ENCODE results near the gene TUBG1. TPM values are rescaled to one million over a fixed set of nuclear protein-coding genes. Genes with fewer than 3 reads are reported as not detected.

Gene TUBG1
- total and polyA plus RNA-seq, 2 of the 8 experiments (the other 6 are each of a cell fraction or from before 2014, with no cell fraction given), result 109 to 208 TPM

DNA sequence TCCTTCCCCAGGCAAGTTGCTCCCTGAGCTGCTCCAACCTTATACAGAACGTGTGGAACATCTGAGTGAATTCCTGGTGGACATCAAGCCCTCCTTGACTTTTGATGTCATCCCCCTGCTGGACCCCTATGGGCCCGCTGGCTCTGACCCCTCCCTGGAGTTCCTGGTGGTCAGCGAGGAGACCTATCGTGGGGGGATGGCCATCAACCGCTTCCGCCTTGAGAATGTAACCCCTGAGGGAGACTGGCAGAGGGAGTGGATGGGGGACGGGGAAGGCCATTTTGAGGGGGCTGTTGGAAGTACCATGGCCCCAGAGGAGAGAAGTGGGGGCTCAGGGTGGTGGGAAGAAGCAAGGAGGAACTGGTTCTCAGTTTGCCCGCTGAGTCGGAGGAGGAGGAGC lies 45.5 kb upstream of the TUBG1 start:
- no peak overlapping the region for H2BK5ac ChIP-seq (ENCODE audit: low read depth, low read length)
- 80% methylated on average over 8 of the region's 9 CpGs; no CpG with 5 or more reads in 1 of the 2 experiments for WGBS, 2 experiments (ENCODE audit: extremely low coverage in 1 of 2, insufficient coverage in 1 of 2, insufficient read length in 1 of 2, insufficient replicate concordance in 2 of 2, low coverage in 1 of 2, low lambda C conversion rate in 2 of 2, missing lambda C conversion rate in 1 of 2)
- no peak overlapping the region for H3K23ac ChIP-seq (ENCODE audit: insufficient read length)
- H3K23me2 ChIP-seq (ENCODE audit: low read depth, low read length), result peaks cover 18% of the 10 kb centered on the region
- H4K5ac ChIP-seq (ENCODE audit: insufficient read length, low read depth, low read length), result no peak overlapping the region
- no peaks in the 10 kb centered on the region for H3K9me3 ChIP-seq (ENCODE audit: insufficient read depth in 2 of 2, low read depth in 1 of 2, low read length in 1 of 2)
- H3K79me1 ChIP-seq (ENCODE audit: low read depth, low read length), result peaks cover 17% of the 10 kb centered on the region
- H4K8ac ChIP-seq (ENCODE audit: extremely low read depth, insufficient read depth, low read length), result no peak overlapping the region
- no peak overlapping the region for H2BK15ac ChIP-seq (ENCODE audit: low read length)
- H3K4me3 ChIP-seq (ENCODE audit: extremely low read depth in 1 of 4, insufficient read depth in 2 of 4, low read depth in 3 of 4, low read length in 4 of 4), result no peak overlapping the region
- H2AFZ ChIP-seq (ENCODE audit: low read length), result no peak overlapping the region
- no peak overlapping the region for H2BK20ac ChIP-seq (ENCODE audit: low read length)
- no peak overlapping the region for H3K27ac ChIP-seq (ENCODE audit: low read depth, low read length)
- H3K18ac ChIP-seq (ENCODE audit: extremely low read depth, low read length), result no peak overlapping the region
- H3K14ac ChIP-seq (ENCODE audit: insufficient read length), result no peak overlapping the region
- peaks cover 0 to 21% (median 9%) of the 10 kb centered on the region in 4 experiments; a peak in 5 of 7 replicates for H3K4me1 ChIP-seq (replicated peaks in 1 of 4; ENCODE audit: control insufficient read depth in 3 of 4, insufficient read depth in 4 of 4, low read length in 3 of 4)
- ChIA-PET POLR2A (ENCODE audit: partially characterized antibody) (interaction anchor here (1.1 to 8.1 kb wide), 2 partner anchors 12 to 19 kb away, joined by 3 to 74 read pairs; partner anchors contain the start of gene PSMC3IP), CTCF (ENCODE audit: partially characterized antibody) (interaction anchor here (1.0 to 2.6 kb wide), 5 partner anchors 10 to 746 kb away, joined by 3 to 15 read pairs (median 4); partner anchors contain the start of gene HSD17B1)
- H2AK5ac ChIP-seq (ENCODE audit: low read depth, low read length), result no peak overlapping the region
- TF ChIP-seq SRF (IDR thresholded peaks at IDR 0.05; ENCODE audit: low read depth, low read length) (no peak), FOSL1 (IDR thresholded peaks at IDR 0.05; ENCODE audit: insufficient read depth, low read depth, low read length) (no peak), EZH2 (IDR thresholded peaks at IDR 0.05; ENCODE audit: low read depth, low read length, severe bottlenecking) (no peak), SP4 (IDR thresholded peaks at IDR 0.05; ENCODE audit: low read length) (no peak), MAFK (IDR thresholded peaks at IDR 0.05; ENCODE audit: low read depth, low read length) (no peak), YY1 (IDR thresholded peaks at IDR 0.05; ENCODE audit: low read depth, low read length) (no peak), SIX5 (IDR thresholded peaks at IDR 0.05; ENCODE audit: low read depth, low read length) (no peak), TAF1 (IDR thresholded peaks at IDR 0.05; ENCODE audit: low read depth, low read length) (no peak), CTBP2 (IDR thresholded peaks at IDR 0.05; ENCODE audit: borderline replicate concordance, insufficient read depth, insufficient read length, low read length) (no peak), KDM4A (IDR thresholded peaks at IDR 0.05; ENCODE audit: low read depth, low read length, severe bottlenecking) (no peak), RAD21 (IDR thresholded peaks at IDR 0.05 in 1 of 2, conservative IDR thresholded peaks at IDR 0.05 in 1 of 2; ENCODE audit: low read depth in 2 of 2, low read length in 2 of 2) (no peak), SP2 (IDR thresholded peaks at IDR 0.05; ENCODE audit: low read length) (no peak), SP1 (IDR thresholded peaks at IDR 0.05; ENCODE audit: low read depth, low read length) (no peak), RNF2 (IDR thresholded peaks at IDR 0.05; ENCODE audit: borderline replicate concordance, low read depth, low read length, missing control alignments, poor library complexity, severe bottlenecking) (no peak)
- peak overlapping the region in 1 of 2 experiments; percentile 88; a peak in 1 of 4 replicates for H3K4me2 ChIP-seq (ENCODE audit: insufficient read depth in 1 of 2, low read depth in 2 of 2, low read length in 2 of 2)
- no peak overlapping the region for H3K9ac ChIP-seq (replicated peaks in 1 of 4; ENCODE audit: extremely low read depth in 1 of 4, low read depth in 3 of 4, low read length in 3 of 4)
- H3K36me3 ChIP-seq (ENCODE audit: control insufficient read depth in 2 of 4, insufficient read depth in 4 of 4, low read length in 3 of 4), result peaks cover 5 to 19% (median 15%) of the 10 kb centered on the region in 4 experiments
- H3K79me2 ChIP-seq (ENCODE audit: control insufficient read depth in 1 of 2, insufficient read depth in 2 of 2, low read length in 2 of 2), result peaks cover 9 to 22% of the 10 kb centered on the region in 2 experiments; a peak in 3 of 4 replicates
- no peak overlapping the region for H3K4ac ChIP-seq (replicated peaks; ENCODE audit: insufficient read length, low read depth, low read length)
- peaks cover 0 to 1% of the 10 kb centered on the region in 2 experiments for H4K20me1 ChIP-seq (replicated peaks in 1 of 2; ENCODE audit: control insufficient read depth in 1 of 2, insufficient read depth in 2 of 2, low read length in 2 of 2)
- no peak overlapping the region for H2BK12ac ChIP-seq (ENCODE audit: low read depth, low read length)
- no peak overlapping the region for H4K91ac ChIP-seq (replicated peaks; ENCODE audit: insufficient read length, low read length)
- FAIRE-seq (no peak), DNase-seq (ENCODE audit: low read depth in 1 of 2, low spot score in 2 of 2) (no peak)
- no peak overlapping the region for H2BK120ac ChIP-seq (replicated peaks; ENCODE audit: low read depth, low read length)
- H3K27me3 ChIP-seq (replicated peaks in 1 of 4; ENCODE audit: control insufficient read depth in 3 of 4, extremely low read depth in 1 of 4, insufficient read depth in 3 of 4, low read length in 3 of 4), result no peaks in the 10 kb centered on the region
- H3K56ac ChIP-seq (replicated peaks; ENCODE audit: insufficient read length, low read depth, low read length), result no peak overlapping the region

All from H1 (cell line).